NOMO-1 treated with DMSO at 0.1 percent for 48 hours (cell line): ENCODE measurements around the gene ART4.
A peak's percentile ranks its signal among the peaks of the same experiment; 100 is the strongest.

Source experiments
- DNase-seq: peaks from one replicate; lab custom pipeline; 2025; ENCODE audit not compliant: unreplicated experiment; lab: John Stamatoyannopoulos, UW

ART4 gene

DNA sequence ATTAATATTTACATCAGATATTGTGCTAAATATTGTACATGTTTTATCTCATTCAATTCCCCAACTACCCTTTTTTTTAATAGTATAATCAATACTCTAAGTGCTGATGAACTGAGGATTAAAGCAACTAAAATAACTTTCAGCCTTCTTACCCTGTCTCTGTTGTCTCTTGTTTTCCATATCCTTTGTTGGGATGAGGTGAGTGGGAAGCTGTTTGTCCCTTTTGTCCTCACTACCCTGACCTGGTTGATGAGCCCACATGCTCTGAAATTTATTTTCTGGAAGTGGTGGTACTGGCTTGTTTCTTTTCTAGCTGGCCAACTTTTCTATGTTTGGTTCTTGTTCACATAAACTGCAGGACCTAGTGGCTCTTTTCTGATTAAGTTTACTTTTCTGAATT, 9.6 kb upstream of the ART4 start:
- DNase-seq, result no peak

DNA sequence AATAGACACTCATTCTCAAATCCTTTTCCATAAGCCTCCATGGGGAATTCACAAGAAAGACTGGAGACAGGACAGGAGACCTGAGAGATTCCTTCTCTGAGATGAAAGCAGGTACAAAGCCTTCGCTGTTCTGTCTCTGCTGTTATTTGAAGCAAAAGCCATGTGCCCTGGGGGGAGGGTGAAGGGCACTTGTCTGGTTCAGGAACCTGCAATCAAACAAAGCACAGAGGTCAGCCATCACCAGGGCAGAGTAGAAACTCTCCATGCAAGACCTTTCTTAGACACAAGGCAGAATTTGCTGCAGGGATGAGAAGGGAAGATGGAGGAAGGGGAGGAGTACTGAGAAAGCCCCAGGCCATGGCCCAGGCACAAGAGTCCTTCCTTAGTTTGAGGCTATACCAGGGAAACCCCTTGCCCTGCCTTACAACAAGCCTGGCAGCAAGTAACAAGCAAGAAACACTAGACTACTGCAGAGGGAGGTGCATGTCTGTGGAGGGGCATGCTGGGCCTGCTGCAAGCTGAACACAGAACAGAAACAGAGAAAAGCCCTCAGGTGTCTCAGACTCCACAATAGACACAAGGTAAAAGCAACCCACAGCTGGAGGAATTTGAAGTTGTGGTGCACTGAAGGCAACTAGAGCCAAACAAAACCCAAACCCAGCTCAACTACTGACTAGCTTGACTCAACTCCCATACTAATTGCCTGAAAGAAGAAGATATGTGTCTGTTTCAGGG, 7.8 kb upstream of the ART4 start:
- no peak for DNase-seq

DNA sequence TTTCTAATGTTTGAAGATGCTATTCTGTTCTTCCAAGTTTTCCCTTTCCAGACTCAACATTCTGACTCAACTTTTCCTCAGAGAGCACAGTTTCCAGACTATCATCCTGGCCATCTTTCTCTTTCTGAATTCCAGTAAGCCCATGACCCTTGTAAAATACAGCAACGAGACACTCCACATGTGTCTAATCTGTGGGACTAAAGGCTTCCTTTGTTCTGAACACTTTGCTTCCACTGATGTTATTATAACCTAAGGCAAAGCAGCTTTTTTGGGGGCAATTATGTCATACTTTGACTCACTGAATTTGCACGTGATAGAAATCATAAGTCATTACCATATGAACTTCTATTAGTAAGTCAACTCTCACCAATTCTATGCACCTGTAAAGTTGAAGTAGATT, 6.3 kb upstream of the ART4 start:
- DNase-seq, result no peak

DNA sequence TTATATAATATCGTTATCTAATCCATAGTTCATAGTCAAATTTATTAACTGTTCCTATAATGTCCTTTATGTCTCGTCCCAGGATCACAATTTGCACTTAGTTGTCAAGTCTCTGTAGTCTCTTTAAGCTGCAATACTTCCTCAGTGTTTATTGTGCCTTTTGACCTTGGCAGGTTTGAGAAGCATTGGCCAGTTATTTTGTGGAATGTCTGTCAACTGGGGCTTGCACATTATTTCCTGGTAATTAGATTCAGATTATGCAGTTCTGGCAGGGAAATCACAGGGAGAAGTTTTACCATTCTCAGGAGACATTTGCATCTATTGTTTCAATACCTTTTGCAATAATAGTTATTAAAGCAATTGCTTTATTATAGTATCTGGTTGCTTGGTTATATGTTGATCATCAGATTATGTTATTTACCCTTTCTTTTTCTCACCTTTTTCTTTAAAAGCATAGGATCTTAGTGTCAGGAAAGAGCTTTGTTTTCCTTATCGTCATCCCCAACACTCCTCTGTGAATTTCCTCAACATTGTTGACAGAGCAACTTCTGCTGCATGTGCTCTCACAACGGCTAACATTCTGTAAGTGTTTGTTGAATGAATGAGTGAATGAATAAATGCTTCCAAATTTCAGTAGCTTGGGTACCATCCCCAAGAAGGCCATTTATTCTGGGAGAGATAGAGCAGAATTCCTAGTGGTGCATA, 3.7 kb upstream of the ART4 start:
- DNase-seq, result no peak

DNA sequence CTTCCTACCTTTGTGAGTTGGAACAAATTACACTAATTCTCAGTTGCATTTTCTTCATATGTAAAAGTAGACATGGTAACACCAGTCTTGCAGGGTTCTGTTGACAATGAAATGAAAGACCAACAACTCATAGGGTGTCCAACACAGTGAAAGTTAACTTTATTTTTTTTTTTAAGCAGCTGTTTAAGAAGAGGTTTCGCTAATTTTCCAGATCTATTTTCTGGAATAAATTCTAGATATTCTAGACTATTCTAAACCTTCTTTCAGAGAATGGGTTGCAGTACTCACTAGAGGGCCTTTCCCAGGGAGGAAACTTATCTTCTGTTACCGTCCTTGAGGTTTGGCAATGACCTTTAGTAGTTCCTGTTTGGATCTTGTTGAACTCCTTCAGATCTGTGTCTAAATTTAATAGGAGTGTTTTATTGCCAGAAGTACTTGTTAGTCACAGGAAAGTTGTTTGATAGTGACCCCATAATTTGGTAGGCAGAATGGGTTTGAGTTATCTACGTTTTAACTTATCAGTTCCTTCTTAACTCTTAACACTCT, 2.8 kb upstream of the ART4 start:
- peak; percentile 55 for DNase-seq

DNA sequence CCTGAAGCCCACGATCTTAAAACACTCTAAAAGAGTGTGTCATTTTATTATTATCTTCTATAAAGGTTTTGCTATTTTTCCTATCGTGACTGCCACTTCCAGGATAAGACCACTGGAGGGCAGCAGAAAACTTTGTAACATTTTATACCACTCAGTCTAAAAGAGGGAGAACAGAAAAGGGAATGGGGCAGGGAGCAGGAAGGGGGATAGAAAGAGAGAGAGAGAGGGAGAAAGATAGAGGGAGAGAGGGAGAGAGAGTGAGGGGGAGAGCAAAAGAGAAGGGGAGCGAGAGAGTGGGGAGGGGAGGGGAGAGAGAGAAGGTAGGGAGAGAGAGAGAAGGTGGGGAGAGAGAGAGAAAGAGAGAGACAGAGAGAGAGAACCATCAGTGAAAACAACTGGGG, 2.0 kb upstream of the ART4 start:
- peak; percentile 49 for DNase-seq

DNA sequence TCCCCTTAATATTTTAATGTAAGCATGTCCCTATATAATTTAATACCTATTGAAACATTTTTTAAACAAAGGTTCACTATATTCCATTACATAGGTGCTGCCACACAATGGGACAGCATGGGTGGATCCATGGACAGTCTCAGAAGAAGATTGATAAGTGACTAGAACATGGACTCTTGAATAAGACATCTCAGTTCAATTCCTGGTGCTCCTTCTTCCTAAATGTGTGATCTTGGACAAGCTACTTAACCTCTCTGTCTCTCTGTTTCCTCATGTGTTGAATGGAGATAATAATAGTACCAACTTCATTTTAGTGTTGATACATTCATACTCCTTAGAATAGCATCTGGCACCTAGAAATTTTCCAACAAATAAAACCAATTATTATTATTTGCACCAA, 1.1 kb upstream of the ART4 start:
- no peak for DNase-seq

DNA sequence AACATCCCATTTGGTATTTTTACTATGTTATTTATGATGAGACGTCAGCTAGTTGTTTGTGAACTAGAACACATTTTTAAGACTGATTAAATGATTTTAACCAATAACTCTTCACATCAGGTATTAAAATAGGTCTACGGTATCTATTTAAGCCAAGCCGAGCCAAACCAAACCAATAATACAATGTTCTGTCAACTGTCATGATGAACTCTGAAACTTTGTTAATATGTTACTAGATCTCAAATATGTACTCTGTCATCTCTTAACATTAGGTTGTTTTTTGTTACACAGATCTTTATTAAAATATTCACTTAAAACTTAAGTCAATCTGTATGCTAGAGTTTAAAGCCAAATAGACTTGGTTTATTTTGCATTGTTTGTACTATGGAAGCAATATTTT, 1.0 kb downstream of the ART4 start:
- DNase-seq, result no peak

DNA sequence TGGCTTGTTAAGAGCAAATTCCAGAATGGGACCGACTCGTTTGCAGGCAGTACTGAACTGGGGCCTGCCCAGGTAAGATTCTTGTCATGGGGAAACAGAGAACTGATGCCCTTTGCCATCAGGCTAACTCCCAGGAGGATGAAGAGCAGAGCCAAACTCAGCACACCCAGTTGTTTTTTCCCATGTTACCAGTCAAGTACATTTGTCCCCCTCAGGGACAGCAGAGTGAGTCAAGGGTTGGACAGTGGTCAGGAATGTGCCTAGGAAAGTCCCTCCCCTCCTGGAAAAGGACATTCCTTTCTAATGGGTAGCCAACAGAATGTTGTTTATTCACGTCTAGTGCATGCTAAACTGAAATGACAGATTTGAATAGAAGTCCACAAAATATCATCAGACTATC, 1.6 kb downstream of the ART4 start:
- no peak for DNase-seq

DNA sequence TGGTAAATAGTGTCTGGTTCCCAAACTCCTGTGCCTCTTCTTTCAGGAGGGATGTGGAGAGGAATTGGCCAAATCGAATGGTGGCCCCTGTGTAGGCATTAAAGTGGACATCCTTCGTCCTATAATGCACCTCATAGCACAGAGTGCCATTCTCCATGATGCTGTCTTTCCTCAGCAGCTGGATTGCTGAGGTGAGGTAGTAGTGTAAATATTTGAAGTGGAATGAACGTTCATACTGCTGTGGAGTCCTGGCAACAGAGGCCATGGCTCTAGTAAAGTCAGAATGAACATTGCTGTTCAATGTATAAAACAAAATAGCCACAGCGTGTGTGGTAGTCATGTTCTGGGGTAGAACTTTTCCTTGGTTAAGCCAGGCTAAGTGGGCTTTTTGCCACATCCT, 2.7 kb downstream of the ART4 start:
- DNase-seq, result no peak

DNA sequence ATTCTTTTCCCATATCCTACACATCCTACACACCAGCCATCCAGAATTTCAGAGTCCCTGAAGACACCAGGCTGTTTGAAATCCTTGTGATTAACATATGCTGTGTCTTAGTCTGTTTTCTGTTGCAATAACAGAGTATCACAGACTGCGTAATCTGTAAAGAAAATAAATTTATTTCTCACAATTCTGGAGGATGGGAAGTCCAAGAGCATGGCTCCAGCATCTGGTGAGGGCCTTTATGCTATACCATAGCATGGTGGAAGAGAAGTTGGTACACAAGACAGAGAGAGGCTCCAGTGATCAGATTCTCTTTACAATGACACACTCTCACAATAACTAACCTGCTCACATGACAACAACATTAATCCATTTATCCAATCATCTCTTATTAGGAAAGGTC, 4.1 kb downstream of the ART4 start:
- no peak for DNase-seq

DNA sequence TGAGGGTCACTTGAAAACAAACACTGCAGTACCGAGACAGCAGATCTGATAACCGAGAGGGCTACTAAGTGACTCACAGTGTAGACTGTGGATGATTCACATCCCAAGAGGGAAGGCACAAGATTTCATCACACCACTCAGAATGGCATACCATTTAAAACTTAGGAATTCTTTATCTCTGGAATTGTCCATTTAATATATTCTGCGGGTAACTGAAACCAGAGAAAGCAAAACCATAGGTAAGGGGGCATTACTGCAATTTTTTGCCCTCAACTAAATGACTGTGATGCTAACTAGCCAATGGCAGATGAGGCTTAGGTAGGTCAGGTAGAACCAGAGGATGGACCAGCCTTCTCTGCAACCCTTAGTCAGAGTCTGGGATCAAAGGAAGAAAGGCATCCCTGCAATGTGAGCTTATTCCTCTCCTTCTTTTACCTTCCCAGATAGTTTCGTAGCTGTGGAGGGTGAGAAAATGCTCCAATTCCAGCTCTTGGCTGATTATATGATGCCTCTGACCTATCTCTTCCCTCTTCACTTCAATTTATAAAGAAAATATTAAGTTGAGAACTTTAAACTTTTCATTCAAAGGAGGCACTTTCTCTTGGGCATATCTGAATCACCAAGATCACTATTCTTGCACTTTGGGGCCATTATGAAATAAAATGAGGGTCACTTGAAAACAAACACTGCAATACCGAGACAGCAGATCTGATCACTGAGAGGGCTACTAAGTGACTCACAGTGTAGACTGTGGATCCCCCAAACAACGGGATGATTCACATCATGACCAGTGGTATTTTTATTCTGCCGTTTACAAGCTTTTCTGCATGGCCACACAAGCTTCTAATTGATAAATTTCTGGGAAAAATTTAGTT, 6.8 kb downstream of the ART4 start:
- no peak for DNase-seq

DNA sequence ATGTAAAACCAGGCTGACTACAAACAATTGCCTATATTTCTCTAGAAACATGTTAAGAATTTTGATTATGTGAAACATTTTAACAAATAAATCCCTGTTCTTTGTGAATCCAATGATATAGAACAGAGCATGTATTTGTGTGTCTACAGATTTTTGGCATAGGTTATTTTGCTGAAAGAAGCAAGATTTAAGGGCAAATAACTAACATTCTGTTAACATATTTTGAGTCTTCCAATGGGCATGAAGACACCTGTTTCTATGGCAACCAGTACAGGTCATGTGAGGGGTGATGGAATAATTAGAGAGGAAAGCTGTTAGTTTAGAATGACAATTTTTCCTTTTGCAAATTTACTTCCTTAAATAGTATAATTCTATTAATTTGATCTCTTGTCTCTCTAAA, 8.8 kb downstream of the ART4 start:
- DNase-seq, result no peak

DNA sequence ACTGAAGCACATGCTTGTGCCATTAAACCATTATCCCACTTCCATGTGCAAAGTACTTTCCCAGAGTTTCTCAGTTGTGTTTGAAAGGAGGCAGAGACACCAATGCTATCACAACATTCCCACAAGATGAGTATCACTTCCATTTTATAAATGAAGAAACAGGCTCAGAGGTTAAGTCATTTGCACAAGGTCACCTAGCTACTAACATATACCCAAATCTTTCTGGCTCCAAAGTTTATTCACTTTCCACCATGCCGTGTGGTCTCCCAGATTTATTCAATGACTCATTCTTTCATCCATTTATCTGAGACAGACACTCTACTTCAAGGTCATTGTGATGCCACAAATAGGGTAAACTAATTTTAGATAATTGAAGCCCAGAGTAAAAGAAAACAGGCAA, 9.4 kb downstream of the ART4 start:
- DNase-seq, result no peak

DNA sequence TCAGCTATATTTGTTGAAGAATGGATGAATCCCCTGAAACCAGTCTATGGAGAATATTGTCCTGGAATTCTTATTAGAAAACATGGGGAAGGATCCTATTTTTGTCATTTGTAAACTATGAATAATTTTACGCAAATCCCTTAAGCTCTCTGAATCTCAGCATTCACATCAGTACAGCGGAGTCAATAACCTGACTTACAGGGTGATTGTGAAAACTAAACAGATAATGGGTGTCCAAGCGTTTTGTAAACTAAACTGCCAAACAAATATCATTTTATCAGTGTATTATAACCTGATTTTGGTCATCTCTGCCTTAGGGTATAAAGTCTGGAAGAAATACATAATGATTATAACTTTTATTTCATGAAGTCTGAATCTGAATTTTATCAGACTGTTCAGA, 10.0 kb downstream of the ART4 start:
- DNase-seq, result no peak

DNA sequence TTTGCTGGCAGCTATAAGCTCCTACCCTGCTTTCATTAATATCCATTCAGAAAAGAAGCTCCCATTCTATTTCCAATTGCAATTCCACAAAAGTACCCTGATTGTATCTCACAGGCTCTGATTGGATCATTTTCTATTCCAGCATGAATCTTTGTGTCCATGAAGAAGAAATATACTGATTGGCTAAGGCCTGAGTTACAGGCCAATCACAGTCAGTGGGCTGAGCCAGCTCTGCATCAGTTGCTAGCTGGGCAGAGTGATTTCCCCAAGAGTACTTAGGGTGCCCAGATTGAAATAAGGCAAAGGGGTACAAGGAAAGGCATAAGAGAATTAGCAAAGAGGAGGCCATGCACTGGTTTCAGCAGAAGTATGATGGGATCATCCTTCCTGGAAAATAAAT, 14.4 kb downstream of the ART4 start:
- peak; percentile 3 for DNase-seq

DNA sequence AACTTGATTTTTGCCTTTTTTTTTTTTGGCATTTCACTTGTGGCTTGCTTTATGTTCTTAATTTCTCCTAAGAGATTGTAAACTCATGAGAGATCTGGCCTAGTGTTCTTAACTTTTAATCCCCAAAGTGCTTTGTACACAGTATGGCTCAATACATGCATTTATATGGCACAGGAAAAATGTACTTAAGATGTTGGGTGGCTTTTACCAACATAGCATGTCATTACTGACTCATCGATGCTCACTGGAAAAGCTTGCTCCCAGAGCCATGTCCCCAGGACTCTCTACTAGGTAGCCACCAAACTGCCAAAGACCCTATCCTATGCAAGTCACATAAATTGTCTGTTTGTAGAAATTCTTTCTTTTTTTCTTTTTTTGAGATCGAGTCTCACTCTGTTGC, 16.3 kb downstream of the ART4 start:
- DNase-seq, result no peak

DNA sequence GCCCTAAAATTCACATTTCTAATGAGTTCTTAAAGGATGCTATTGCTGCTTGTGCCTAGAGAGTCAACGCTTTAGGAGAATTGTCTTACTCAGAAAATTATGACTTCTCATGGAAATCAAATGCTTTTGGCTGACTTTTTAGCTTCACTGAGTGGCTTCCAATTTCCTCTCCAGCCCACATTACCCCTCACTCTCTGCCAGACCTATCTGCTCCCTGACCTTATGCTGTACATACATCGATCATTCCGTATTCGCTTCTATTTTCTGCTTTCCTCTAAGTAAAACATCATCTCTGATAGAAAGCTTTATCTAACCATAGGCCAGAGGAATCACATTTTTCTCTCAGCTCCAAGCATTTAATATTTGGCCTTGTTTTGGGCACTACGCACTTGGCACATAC, 16.8 kb downstream of the ART4 start:
- DNase-seq, result no peak

DNA sequence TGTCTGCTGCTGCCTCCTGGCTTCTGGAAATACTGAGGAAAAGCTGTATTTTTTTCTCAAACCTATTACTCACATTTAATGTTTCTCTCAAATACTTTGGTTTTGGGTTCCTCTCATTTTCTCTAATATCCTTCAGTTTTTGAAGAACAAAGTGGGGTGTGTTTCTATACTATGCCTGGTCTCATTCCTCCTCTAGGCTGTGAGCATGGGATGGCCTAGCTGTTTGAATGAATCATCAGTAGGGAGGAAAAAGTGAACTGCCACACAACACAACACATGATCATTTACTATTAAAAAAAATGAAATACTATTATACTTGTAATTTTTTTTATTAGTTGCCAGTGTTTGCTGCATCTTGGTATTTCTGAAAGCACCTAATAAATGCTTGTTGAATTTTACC, 18.1 kb downstream of the ART4 start:
- no peak for DNase-seq

DNA sequence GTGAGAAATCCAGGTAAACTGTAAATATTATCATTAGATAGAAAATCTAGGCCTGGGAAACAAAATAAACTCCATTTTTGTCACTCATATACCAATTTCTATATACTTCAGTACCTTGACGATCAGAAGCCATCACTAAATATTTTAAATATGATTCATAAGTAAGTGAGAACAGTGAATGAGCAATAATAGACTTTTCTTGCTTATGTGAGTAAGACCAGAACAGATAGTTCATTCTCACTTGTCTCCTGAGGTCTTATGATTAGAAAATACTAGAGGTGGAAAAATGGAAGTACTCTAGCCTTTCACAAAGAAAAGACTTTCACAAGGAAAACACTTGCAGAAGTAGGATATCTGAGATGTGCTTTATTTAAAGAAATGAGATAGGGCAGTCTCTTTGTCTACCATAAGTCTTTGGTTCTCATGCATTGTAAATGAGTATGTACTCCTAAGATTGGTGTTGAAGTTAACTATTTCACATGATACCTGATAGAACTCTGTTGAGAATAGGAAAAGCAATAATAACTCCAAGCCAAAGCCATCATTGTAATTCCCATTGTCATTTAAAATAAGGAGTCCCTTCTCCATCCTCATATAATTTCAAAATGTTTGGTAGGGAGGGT, 19.2 kb downstream of the ART4 start:
- DNase-seq, result no peak

DNA sequence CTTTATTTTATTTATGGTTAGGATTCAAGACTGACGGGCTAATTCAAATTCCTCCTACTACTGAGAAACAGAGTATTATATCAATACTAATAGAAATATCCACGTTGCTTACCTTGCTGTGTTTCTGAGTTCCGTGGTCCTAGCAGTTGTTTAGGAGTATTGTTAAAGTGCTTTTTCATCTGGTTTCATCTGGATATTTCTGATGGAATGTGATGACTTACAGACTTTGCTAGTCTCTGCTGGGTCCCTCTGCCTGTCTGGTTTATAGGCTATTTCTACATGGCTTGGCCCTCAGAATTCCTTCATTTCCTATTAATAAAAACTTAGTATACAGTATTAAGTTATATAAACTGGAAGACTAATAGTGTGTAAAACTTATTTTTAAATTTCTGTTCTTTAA, 29.3 kb downstream of the ART4 start, which contains the start of gene SMCO3:
SMCO3 (minus strand) TSS at position 169 of the 400 bp plus-strand sequence. CDS start 7,502 bp downstream, outside the sequence.
- DNase-seq, result no peak
